GM20431 (cell line): ENCODE data around the gene PRKG1.

Experiments used
- in situ Hi-C: fragments of 300-500 bp; cut with MseI, MboI; formaldehyde crosslinking; loops from one replicate; pipeline ENCODE4 v1.15.0; 2020; ENCODE audit warnings: low sequenced_read_pairs; ENCODE audit not compliant: unreplicated experiment

Gene PRKG1

GRCh38 chr10:51800121-51800520, 725.8 kb downstream of the PRKG1 start:
- in situ Hi-C loops = no loop called here

- in situ Hi-C loops = no loop called here
These were observed 726.6 kb downstream of the PRKG1 start for GRCh38 chr10:51800725-51801424.

DNA sequence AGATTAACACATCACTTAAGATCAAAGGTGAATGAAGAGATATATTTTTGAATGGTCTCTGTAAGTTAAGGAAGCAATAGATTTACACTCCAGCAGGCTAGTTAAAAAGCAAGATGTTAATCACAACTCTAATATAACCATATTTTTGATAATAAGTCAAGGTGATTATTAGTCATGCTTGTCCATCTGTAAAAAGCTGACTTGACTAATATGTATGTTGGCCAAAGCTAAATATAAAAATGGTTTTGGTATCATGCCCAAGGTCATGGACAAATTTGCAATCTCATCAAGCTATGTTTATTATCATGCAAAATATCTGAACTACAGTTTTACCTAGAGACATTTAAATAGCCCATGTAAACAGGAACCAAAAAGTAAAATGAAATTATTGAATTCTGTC, 727.7 kb downstream of the PRKG1 start:
- in situ Hi-C loops = no loop called here

GRCh38 chr10:51804866-51805265, 730.6 kb downstream of the PRKG1 start:
- in situ Hi-C loops = no loop called here

GRCh38 chr10:51806079-51806835, 732.0 kb downstream of the PRKG1 start:
- in situ Hi-C loops = no loop called here

DNA sequence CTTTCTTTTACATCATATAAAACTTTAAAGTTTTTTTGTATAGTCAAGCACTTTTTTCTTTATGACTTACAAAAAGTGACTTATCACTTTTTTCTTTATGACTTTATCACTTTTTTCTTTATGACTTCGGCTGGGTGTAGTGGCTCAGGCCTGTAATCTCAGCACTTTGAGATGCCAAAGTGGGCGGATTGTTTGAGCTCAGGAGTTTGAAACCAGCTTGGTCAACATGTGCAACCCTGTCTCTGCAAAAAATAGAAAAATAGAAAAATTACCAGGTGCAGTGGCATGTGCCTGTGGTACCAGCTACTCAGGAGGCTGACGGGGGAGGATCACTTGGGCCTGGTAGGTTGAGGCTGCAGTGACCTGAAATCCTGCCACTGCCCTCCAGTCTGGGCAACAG, 733.9 kb downstream of the PRKG1 start:
- in situ Hi-C loops = no loop called here

- in situ Hi-C loops = no loop called here
These were observed 741.4 kb downstream of the PRKG1 start for GRCh38 chr10:51815723-51816122.

- in situ Hi-C loops = no loop called here
These were observed 746.8 kb downstream of the PRKG1 start for GRCh38 chr10:51821045-51821444.

DNA sequence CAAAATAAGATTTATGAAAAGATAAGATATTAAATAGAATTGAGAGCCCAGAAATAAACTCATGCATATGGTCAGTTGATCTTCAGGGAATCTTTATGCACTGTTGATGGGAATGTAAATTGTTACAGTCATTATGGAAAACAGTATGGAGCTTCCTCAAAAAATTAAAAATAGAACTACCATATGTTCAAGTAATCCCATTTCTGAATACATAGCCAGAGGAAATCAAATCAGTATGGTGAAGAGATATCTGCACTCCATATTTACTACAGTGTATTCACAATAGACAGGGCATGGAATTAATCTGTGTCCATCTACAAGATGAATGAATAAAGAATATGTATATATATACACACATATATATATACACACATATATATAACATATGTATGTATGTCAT, 747.5 kb downstream of the PRKG1 start:
- in situ Hi-C loops = no loop called here

DNA sequence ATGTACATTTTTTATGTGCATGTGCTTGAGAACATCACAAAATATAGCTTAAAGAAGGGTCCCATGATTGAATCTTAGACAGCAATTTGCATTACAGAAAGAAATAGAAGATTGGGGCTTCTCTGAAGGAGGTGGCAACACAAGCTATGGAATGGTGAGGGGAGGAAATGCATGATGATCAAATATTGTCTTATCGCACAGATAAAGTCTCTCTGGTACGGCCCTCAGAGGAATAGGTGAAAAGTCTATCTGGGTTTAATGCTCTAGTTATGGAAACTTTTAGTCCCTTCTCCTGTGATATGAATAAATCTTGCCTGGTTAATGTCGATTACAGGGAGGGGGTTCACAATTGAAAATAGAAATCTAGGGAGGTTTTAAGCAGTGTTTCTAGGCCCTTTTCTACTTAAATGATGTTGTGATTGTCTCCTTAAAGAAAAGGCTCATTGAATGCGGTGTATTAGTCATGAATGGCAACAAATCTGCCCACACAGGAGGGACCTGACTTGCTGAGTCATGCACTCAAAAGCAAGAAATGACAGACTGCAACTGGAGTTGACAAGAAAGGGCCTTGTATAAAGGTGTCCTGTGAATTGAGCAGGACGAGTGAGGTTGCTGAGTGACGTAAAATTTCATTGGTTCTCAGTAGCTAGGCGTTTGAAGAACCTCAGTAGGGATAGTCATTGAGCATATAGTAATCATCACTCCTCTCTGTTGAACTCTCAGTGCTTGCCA, 758.5 kb downstream of the PRKG1 start:
- in situ Hi-C loops = no loop called here

DNA sequence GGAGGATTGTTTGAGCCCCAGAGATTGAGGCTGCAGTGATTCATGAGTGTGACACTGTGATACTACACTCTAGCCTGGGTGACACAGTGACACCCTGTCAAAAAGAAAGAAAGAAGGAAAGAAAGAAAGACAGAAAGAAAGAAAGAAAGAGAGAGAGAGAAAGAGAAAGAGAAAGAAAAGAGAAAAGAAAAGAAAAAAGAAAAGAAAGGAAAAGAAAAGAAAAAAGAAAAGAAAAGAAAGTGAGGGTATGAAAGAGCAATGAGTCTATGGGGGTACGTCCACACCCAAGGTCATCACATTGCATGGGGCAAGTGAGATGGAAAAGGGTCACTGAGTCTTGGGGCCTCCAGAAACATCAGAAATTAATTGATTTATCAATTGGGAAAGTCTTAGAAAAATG, 760.3 kb downstream of the PRKG1 start:
- in situ Hi-C loops = no loop called here

DNA sequence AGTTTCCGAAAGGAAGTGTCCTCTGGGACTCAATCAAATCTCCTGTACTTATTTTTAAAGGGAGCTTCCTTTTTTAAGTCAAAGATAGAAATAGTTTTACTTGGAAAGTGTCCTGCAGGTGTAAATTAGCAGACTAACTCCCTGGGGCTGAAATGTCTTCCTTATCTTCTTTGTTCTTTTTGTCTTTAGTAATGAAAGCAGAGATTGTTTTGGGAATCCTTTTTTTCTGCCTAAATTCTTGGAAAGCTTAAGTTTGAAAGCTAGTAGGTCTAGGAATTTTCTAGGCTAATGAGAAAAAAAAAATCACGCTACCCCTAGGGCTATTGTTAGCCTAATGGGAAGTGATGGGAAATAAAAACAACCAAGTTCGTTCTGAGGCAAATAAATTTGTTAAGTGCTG, 764.2 kb downstream of the PRKG1 start:
- in situ Hi-C loops = no loop called here

DNA sequence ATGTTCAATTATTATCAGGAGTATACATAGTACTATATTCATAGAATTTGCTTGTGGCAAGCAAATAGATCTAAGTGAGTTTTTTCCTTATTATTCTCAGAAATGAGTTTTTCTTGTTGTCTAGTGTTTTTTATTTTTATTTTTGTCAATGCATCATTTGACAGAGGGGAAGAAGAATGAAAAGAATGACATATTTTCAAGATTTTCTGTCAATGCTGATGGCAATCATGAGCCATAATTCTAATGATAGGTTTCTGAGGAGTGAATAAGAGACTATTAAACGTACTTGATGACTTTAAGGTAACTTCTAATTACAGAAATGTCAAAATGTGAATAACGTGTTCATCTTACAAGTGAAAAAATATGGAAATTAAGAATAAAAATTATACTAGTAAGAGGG, 769.7 kb downstream of the PRKG1 start:
- in situ Hi-C loops = no loop called here

DNA sequence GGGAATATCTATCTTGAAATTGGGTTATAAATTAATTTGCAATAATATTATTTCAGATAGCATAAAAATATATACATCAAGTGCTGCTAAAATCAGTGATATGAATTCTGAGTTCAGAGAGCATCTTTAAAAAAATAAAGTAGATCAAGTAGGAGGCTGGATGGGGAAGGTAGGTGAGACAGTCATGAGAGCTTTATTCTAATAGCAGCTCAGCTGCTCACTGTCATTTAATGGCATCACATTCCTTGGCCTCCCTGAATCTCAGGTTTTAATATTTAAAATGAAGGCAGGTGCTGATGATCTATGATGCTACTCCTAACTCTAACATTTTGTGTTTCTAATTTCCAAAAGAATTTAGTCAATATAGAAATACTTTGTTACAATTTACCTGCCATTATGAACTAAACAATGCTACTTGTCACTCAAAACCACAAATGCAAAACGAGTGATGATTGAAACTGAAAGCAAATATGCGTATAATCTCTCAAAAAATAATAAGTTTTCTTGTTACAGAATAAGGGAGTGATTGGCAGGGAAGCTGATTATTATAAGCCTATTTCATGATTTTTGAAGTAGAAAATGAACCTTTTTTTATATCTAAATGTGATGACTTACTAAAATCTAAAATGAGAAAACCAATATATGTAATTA, 772.7 kb downstream of the PRKG1 start:
- in situ Hi-C loops = no loop called here

- in situ Hi-C loops = no loop called here
These were observed 778.0 kb downstream of the PRKG1 start for GRCh38 chr10:51852297-51852696.

- in situ Hi-C loops = no loop called here
These were observed 783.0 kb downstream of the PRKG1 start for GRCh38 chr10:51857305-51857704.

- in situ Hi-C loops = no loop called here
These were observed 786.0 kb downstream of the PRKG1 start for GRCh38 chr10:51860257-51860656.

DNA sequence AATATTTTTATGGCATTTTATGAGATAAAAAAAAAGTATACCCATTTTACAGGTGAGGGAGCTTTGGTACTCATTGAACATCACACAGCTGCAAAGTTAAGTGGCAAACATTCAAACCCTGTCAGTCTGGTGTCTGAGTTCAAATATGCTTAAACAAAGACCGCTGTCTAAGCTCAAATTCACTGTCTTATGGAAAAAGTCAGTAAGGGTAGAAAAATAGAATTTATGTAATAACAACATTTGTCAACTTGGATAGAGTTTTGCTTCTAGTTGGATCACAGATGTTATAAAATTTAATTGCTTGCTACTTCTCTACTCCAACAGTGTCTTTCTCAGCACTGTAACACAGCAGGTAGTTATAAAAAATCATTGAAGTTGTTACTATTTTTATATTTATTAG, 786.8 kb downstream of the PRKG1 start:
- in situ Hi-C loops = no loop called here

GRCh38 chr10:51861731-51862130, 787.4 kb downstream of the PRKG1 start:
- in situ Hi-C loops = no loop called here

DNA sequence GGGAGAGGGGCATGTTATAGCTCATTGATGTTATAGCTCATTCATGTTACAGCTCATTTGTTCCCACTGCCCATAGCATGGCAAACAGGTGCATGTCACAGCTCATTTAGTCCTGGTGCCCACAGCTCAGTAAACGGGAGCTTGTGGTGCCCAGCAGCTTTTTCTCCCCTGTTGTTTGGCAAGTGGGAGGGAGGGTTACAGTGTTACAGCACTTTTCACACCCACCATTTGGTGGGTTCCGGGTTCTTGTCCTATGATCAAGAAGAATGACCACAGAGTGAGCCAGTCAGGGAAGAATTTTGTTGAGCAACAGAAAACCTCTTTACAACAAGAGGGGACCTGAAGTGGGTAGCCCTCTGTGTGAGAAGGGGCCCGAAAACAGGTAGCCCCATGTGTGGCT, 787.9 kb downstream of the PRKG1 start:
- in situ Hi-C loops = no loop called here

- in situ Hi-C loops = no loop called here
These were observed 793.7 kb downstream of the PRKG1 start for GRCh38 chr10:51867956-51868355.
